Endothelial cell of umbilical vein (primary cell): ENCODE data around the gene CSPG5. TPM values are rescaled to one million over a fixed set of nuclear protein-coding genes. Genes with fewer than 3 reads are reported as not detected.

Experiments
- BruUV-seq: library from RNA; stranded (reverse); fragments of 400-500 nt; replicated peaks from 2 replicates; lab custom pipeline; 2021; lab: Mats Ljungman, UMichigan
- CTCF ChIA-PET: fragments of 300-600, 350-600 bp; sonication (Branson Sonifier 250); formaldehyde crosslinking; loops from one replicate; lab custom pipeline; 2021; ENCODE audit warnings: antibody characterized with exemption, inconsistent platforms; lab: Charles Lee
- POLR2A ChIA-PET: fragments of 300-600, 350-600 bp; sonication (Branson Sonifier 250); formaldehyde crosslinking; loops from one replicate; lab custom pipeline; 2021; ENCODE audit warnings: antibody characterized with exemption, inconsistent platforms; lab: Charles Lee
- DNase-seq: peaks from one replicate; pipeline ENCODE4 v3.0.0-alpha.2; 2011; ENCODE audit warnings: low read depth, low spot score
- FAIRE-seq: peaks from 2 replicates; lab custom pipeline; 2011; peaks lifted over from hg19 to GRCh38; lab: Jason Lieb, UNC
- H2AFZ ChIP-seq: 2 replicates; pipeline ENCODE4 v1.6.0; 2012; ENCODE audit warnings: low read depth, low read length, control low read depth, inconsistent platforms
- H3K27ac ChIP-seq: 2 replicates; pipeline ENCODE4 v1.5.1; 2011; ENCODE audit warnings: low read depth, mild to moderate bottlenecking, control low read depth, low read length, moderate library complexity; ENCODE audit not compliant: insufficient read depth
- H3K27me3 ChIP-seq, 2 experiments: 2 replicates each; pipeline versions ENCODE4 v1.6.0 to v1.6.1; 2011; ENCODE audit warnings: low read length in 2 of 2, mixed read lengths in 1 of 2; ENCODE audit not compliant: control insufficient read depth in 2 of 2, insufficient read depth in 2 of 2
- H3K36me3 ChIP-seq, 2 experiments: 2 replicates in 1 of 2; 3 replicates in 1 of 2; pipeline ENCODE4 v1.5.1; 2011; ENCODE audit warnings: low read length in 2 of 2, mild to moderate bottlenecking in 1 of 2, moderate library complexity in 1 of 2; ENCODE audit not compliant: control insufficient read depth in 2 of 2, insufficient read depth in 2 of 2; ENCODE audit errors: extremely low read depth in 1 of 2
- H3K4me1 ChIP-seq: 3 replicates; pipeline ENCODE4 v1.5.1; 2011; ENCODE audit warnings: mild to moderate bottlenecking, low read length; ENCODE audit not compliant: control insufficient read depth, insufficient read depth; ENCODE audit errors: extremely low read depth
- H3K4me2 ChIP-seq: 2 replicates; pipeline ENCODE4 v1.6.1; 2011; ENCODE audit warnings: low read length, control low read depth, mixed read lengths; ENCODE audit not compliant: insufficient read depth
- H3K4me3 ChIP-seq, 3 experiments: fragments of 200-600 bp in 1 of 3; sonication (generic), shearing (Covaris generic) in 1 of 3; replicated peaks in 1 of 3; 2 replicates each; pipeline ENCODE4 v1.5.1; 2011 to 2016; ENCODE audit warnings: control low read depth in 3 of 3, low read length in 3 of 3, mild to moderate bottlenecking in 2 of 3, inconsistent platforms in 1 of 3, low read depth in 1 of 3, moderate library complexity in 1 of 3; ENCODE audit not compliant: insufficient read depth in 1 of 3
- H3K79me2 ChIP-seq: 2 replicates; pipeline ENCODE4 v1.6.0; 2012; ENCODE audit warnings: low read length, inconsistent platforms; ENCODE audit not compliant: control insufficient read depth, insufficient read depth
- H3K9ac ChIP-seq: replicated peaks from 2 replicates; pipeline ENCODE3; 2011; ENCODE audit warnings: low read length, control low read depth; ENCODE audit not compliant: insufficient read depth; ENCODE audit errors: extremely low read depth
- H3K9me1 ChIP-seq: replicated peaks from 3 replicates; pipeline ENCODE4 v1.6.0; 2011; ENCODE audit warnings: mild to moderate bottlenecking, low read length; ENCODE audit not compliant: control insufficient read depth, insufficient read depth; ENCODE audit errors: extremely low read depth
- H3K9me3 ChIP-seq: replicated peaks from 2 replicates; pipeline ENCODE4 v1.5.1; 2012; ENCODE audit warnings: low read length, inconsistent platforms; ENCODE audit not compliant: control insufficient read depth, insufficient read depth
- H4K20me1 ChIP-seq: replicated peaks from 2 replicates; pipeline ENCODE3; 2011; ENCODE audit warnings: mild to moderate bottlenecking, low read length; ENCODE audit not compliant: control insufficient read depth, insufficient read depth; ENCODE audit errors: extremely low read depth
- CTCF ChIP-seq, 2 donors: IDR thresholded peaks; 1 replicate in 1 of 2; 2 replicates in 1 of 2; pipeline ENCODE4 v1.5.1; 2011; ENCODE audit warnings: low read length in 2 of 2, mild to moderate bottlenecking in 2 of 2, moderate library complexity in 2 of 2, control low read depth in 1 of 2, inconsistent platforms in 1 of 2, low read depth in 1 of 2; ENCODE audit not compliant: insufficient read depth in 1 of 2; ENCODE audit errors: extremely low read depth in 1 of 2
- EZH2 ChIP-seq: IDR thresholded peaks from 2 replicates; pipeline ENCODE4 v1.6.1; 2012; ENCODE audit warnings: borderline replicate concordance, low read depth, mild to moderate bottlenecking, moderate library complexity, low read length, inconsistent platforms; ENCODE audit not compliant: severe bottlenecking
- GATA2 ChIP-seq: IDR thresholded peaks from 2 replicates; pipeline ENCODE4 v1.7.0; 2011; ENCODE audit warnings: low read depth, mild to moderate bottlenecking, moderate library complexity, mixed read lengths, low read length; ENCODE audit not compliant: insufficient read length, insufficient read depth
- JUN ChIP-seq: IDR thresholded peaks from 2 replicates; pipeline ENCODE4 v1.6.1; 2011; ENCODE audit warnings: borderline replicate concordance, low read depth; ENCODE audit not compliant: insufficient read length, insufficient read depth
- MYC ChIP-seq: IDR thresholded peaks from one replicate; pipeline ENCODE4 v1.6.1; 2011; ENCODE audit warnings: mild to moderate bottlenecking, low read depth, low read length
- POLR2A ChIP-seq: IDR thresholded peaks from 2 replicates; pipeline ENCODE4 v1.6.1; 2012; ENCODE audit warnings: low read depth, mild to moderate bottlenecking, control low read depth, low read length
- POLR2AphosphoS5 ChIP-seq: IDR thresholded peaks from 2 replicates; pipeline ENCODE4 v1.6.1; 2012; ENCODE audit warnings: low read depth, mild to moderate bottlenecking, control low read depth, low read length, moderate library complexity; ENCODE audit not compliant: insufficient read depth
- dilution Hi-C: fragments of 300-500 bp; cut with MboI; formaldehyde crosslinking; loops from one replicate; pipeline ENCODE4 v1.15.0; 2019; ENCODE audit warnings: low sequenced_read_pairs; ENCODE audit not compliant: extremely low pct_ligation_motif_present
- intact Hi-C: fragments of 100-400 bp; cut with micrococcal nuclease; formaldehyde crosslinking; loops from one replicate; pipeline ENCODE4 v1.10.0; 2022
- polyA plus RNA-seq, 4 experiments: library from polyadenylated mRNA; depleted of rRNA in 3 of 4; stranded (reverse) in 3 of 4; unstranded in 1 of 4; fragments of >200 nt; gene quantifications; 2 replicates each; pipeline versions ENCODE4 v1.2.1 to v1.2.3, GENCODE V29; 2011 to 2012; ENCODE audit warnings: missing spikeins in 1 of 4
- total RNA-seq: library from RNA; stranded (reverse); gene quantifications from 2 replicates; pipeline ENCODE4 v1.2.3, GENCODE V29; 2021

The CSPG5 gene
- total and polyA plus RNA-seq, 2 donors (not counting 3 experiments of a cell fraction or from before 2014, with no cell fraction given) = 0.32 to 0.55 TPM

GRCh38 chr3:47573190-47574172, 5.2 kb downstream of the CSPG5 start:
- Histone ChIP-seq H3K4me2 (no peak overlapping the region), H3K4me3 (no peak overlapping the region), H2AFZ (no peak overlapping the region), H3K27me3 (peaks cover 13 to 15% of the 10 kb centered on the region in 2 experiments), H3K79me2 (no peaks in the 10 kb centered on the region), H3K9me1 (no peaks in the 10 kb centered on the region), H4K20me1 (no peaks in the 10 kb centered on the region), H3K9me3 (no peaks in the 10 kb centered on the region), H3K27ac (no peak overlapping the region), H3K9ac (no peak overlapping the region), H3K36me3 (no peaks in the 10 kb centered on the region), H3K4me1 (no peaks in the 10 kb centered on the region)
- ChIA-PET CTCF (interaction anchor here (1.7 kb wide), 1 partner anchor 52 kb away, joined by 4 read pairs; no protein-coding TSS in a partner anchor), POLR2A (no interaction called here)
- dilution Hi-C loops (no loop called here), intact Hi-C loops (no loop called here)
- TF ChIP-seq EZH2 (no peak), GATA2 (no peak), CTCF (IDR thresholded peaks at IDR 0.05; ENCODE audit: extremely low read depth in 1 of 2, insufficient read depth in 1 of 2, low read depth in 1 of 2, low read length in 2 of 2) (no peak), POLR2A (no peak), POLR2AphosphoS5 (no peak), MYC (no peak), JUN (no peak)
- FAIRE-seq = no peak
- DNase-seq = no peak
- BruUV-seq = no TSS peak
